HepG2 (cell line): Measurements from ENCODE around the gene COQ5. TPM values are rescaled to one million over a fixed set of nuclear protein-coding genes. Genes with fewer than 3 reads are reported as not detected.

Source experiments
- CCDC6 ChIP-seq: sonication (generic); formaldehyde crosslinking; IDR thresholded peaks from 2 replicates; pipeline ENCODE4 v1.8.1; 2022; ENCODE audit warnings: mild to moderate bottlenecking, missing genetic modification reagents, moderate library complexity
- GPN1 ChIP-seq: sonication (generic); formaldehyde crosslinking; IDR thresholded peaks from 2 replicates; pipeline ENCODE4 v1.5.1; 2020; ENCODE audit warnings: missing genetic modification reagents, borderline replicate concordance
- KDM6A ChIP-seq: IDR thresholded peaks from 2 replicates; pipeline ENCODE4 v1.6.1; 2016; ENCODE audit warnings: low read depth
- MXD4 ChIP-seq: IDR thresholded peaks from 2 replicates; pipeline ENCODE4 v1.6.1; 2016; ENCODE audit warnings: mild to moderate bottlenecking, missing biosample characterization, missing genetic modification reagents
- NCOA5 ChIP-seq: sonication (generic); formaldehyde crosslinking; IDR thresholded peaks from 2 replicates; pipeline ENCODE4 v1.4.0; 2020; ENCODE audit warnings: missing genetic modification reagents
- NR2C2 ChIP-seq: sonication (generic); formaldehyde crosslinking; IDR thresholded peaks from 2 replicates; pipeline ENCODE4 v1.4.0; 2020; ENCODE audit warnings: missing genetic modification reagents, mild to moderate bottlenecking, moderate library complexity, borderline replicate concordance
- PHB2 ChIP-seq: fragments of 450-650 bp; IDR thresholded peaks from 2 replicates; pipeline ENCODE4 v1.6.1; 2018; ENCODE audit not compliant: partially characterized antibody
- RARG ChIP-seq: sonication (generic); formaldehyde crosslinking; IDR thresholded peaks from 2 replicates; pipeline ENCODE4 v1.4.0; 2020; ENCODE audit warnings: low read depth, mild to moderate bottlenecking, missing genetic modification reagents
- RCOR2 ChIP-seq: IDR thresholded peaks from 2 replicates; pipeline ENCODE4 v1.6.1; 2016; ENCODE audit warnings: missing biosample characterization, missing genetic modification reagents
- RNF2 ChIP-seq: fragments of 450-650 bp; conservative IDR thresholded peaks from 2 replicates; pipeline ENCODE4 v1.6.1; 2016; ENCODE audit warnings: low read depth
- RXRA ChIP-seq: sonication (generic); formaldehyde crosslinking; IDR thresholded peaks from 2 replicates; pipeline ENCODE4 v1.5.1; 2020; ENCODE audit warnings: missing genetic modification reagents
- SCMH1 ChIP-seq: sonication (generic); formaldehyde crosslinking; IDR thresholded peaks from 2 replicates; pipeline ENCODE4 v1.9.0; 2021; ENCODE audit warnings: missing genetic modification reagents, mild to moderate bottlenecking, borderline replicate concordance
- SMARCC2 ChIP-seq: fragments of 450-650 bp; IDR thresholded peaks from 2 replicates; pipeline ENCODE4 v1.6.1; 2017; ENCODE audit warnings: antibody characterized with exemption, mild to moderate bottlenecking
- SRF ChIP-seq: IDR thresholded peaks from 2 replicates; pipeline ENCODE4 v1.6.1; 2011; ENCODE audit warnings: mild to moderate bottlenecking, low read depth, low read length, moderate library complexity
- THAP11 ChIP-seq: IDR thresholded peaks from 2 replicates; pipeline ENCODE4 v1.6.1; 2016; ENCODE audit warnings: missing biosample characterization, missing genetic modification reagents
- ZNF652 ChIP-seq: IDR thresholded peaks from 2 replicates; pipeline ENCODE4 v1.6.1; 2016; ENCODE audit warnings: low read depth, borderline replicate concordance
- ZNF790 ChIP-seq: sonication (generic); formaldehyde crosslinking; IDR thresholded peaks from 2 replicates; pipeline ENCODE4 v1.8.0; 2022; ENCODE audit warnings: missing genetic modification reagents, mild to moderate bottlenecking, borderline replicate concordance
- polyA plus RNA-seq, 8 experiments: library from polyadenylated mRNA; depleted of rRNA in 3 of 8; stranded (reverse) in 7 of 8; unstranded in 1 of 8; fragments of >200 nt; fragmentation: Illumina TruSeq in 4 of 8; extraction: Trizol in 4 of 8; gene quantifications; 2 replicates each; pipeline versions ENCODE4 v1.2.1 to v1.2.3, GENCODE V29; 2011 to 2016; ENCODE audit warnings: low read depth in 4 of 8, missing spikeins in 1 of 8, mixed read lengths in 1 of 8; ENCODE audit not compliant: insufficient read depth in 1 of 8
- total RNA-seq, 5 experiments: library from RNA; depleted of rRNA; stranded (reverse); fragments of >200 nt; fragmentation: Illumina TruSeq; extraction: Trizol; gene quantifications; 2 replicates each; pipeline ENCODE4 v1.2.3, GENCODE V29; 2016; ENCODE audit warnings: low read depth in 1 of 5
- TF ChIP-seq, protein P1 (sequence below): sonication (generic); formaldehyde crosslinking; IDR thresholded peaks from 2 replicates; pipeline ENCODE4 v1.5.0; 2020; ENCODE audit warnings: mild to moderate bottlenecking, missing genetic modification reagents
- TF ChIP-seq, protein P2 (sequence below): conservative IDR thresholded peaks from 2 replicates; pipeline ENCODE4 v1.6.1; 2018; ENCODE audit warnings: missing genetic modification reagents
- TF ChIP-seq, protein P3 (sequence below), 2 experiments: sonication (generic) in 1 of 2; formaldehyde crosslinking in 1 of 2; IDR thresholded peaks; 2 replicates each; pipeline versions ENCODE4 v1.4.0 to v1.6.1; 2018 to 2020; ENCODE audit warnings: missing genetic modification reagents in 2 of 2, borderline replicate concordance in 1 of 2, low read depth in 1 of 2, mild to moderate bottlenecking in 1 of 2, missing biosample characterization in 1 of 2
- TF ChIP-seq, protein P4 (sequence below): sonication (generic); formaldehyde crosslinking; IDR thresholded peaks from 2 replicates; pipeline ENCODE4 v1.4.0; 2020; ENCODE audit warnings: mild to moderate bottlenecking, missing genetic modification reagents
- TF ChIP-seq, protein P5 (sequence below): sonication (generic); formaldehyde crosslinking; conservative IDR thresholded peaks from 2 replicates; pipeline ENCODE4 v1.8.0; 2022; ENCODE audit warnings: low read depth, missing genetic modification reagents

COQ5 gene
- total and polyA plus RNA-seq, 2 of the 13 experiments (the other 11 are each of a cell fraction or from before 2014, with no cell fraction given), result 36.4 to 41.5 TPM

DNA sequence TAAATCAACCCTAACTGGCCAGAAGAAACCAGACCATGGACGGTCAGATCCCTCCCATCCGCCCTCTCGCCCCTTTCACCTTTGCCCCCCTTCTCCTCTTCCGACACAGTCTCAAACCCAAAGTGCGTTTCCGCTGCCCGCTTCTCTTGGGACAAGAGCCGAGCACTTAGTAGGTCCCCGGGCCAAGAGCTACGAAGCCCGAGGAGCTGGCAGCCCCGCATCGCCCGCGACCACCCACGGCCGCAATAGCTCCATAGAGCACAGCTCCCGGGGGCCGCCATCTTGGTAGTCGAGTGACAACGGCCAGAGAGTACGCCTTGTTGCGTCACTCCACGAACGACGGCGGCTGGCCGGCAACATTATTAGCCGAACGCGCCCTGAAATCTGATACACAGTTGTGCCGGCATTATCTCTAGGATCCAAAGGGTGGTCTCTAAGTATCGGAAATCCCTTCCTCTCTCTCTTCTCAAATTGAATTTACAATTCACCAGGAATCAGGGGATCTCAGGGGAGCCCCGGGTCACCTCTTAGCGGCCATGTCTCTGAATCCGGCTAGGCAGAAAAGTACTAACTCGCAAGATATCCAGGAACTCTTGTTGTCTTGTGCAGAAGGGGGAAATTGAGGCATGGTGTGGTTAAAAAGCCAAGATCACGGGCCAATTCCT, at the start of gene COQ5 (continued):
- TF ChIP-seq, protein P1, sequence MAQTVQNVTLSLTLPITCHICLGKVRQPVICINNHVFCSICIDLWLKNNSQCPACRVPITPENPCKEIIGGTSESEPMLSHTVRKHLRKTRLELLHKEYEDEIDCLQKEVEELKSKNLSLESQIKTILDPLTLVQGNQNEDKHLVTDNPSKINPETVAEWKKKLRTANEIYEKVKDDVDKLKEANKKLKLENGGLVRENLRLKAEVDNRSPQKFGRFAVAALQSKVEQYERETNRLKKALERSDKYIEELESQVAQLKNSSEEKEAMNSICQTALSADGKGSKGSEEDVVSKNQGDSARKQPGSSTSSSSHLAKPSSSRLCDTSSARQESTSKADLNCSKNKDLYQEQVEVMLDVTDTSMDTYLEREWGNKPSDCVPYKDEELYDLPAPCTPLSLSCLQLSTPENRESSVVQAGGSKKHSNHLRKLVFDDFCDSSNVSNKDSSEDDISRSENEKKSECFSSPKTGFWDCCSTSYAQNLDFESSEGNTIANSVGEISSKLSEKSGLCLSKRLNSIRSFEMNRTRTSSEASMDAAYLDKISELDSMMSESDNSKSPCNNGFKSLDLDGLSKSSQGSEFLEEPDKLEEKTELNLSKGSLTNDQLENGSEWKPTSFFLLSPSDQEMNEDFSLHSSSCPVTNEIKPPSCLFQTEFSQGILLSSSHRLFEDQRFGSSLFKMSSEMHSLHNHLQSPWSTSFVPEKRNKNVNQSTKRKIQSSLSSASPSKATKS (CRISPR knock-in tag), result peak; percentile 85
- TF ChIP-seq SCMH1, result no peak
- no peak; the same call in 1 of the 2 replicates for TF ChIP-seq CCDC6
- TF ChIP-seq, protein P2, sequence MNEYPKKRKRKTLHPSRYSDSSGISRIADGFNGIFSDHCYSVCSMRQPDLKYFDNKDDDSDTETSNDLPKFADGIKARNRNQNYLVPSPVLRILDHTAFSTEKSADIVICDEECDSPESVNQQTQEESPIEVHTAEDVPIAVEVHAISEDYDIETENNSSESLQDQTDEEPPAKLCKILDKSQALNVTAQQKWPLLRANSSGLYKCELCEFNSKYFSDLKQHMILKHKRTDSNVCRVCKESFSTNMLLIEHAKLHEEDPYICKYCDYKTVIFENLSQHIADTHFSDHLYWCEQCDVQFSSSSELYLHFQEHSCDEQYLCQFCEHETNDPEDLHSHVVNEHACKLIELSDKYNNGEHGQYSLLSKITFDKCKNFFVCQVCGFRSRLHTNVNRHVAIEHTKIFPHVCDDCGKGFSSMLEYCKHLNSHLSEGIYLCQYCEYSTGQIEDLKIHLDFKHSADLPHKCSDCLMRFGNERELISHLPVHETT, result 0 out of 2 replicates have a peak, but pooled peaks have one; percentile 46
- TF ChIP-seq, protein P3, sequence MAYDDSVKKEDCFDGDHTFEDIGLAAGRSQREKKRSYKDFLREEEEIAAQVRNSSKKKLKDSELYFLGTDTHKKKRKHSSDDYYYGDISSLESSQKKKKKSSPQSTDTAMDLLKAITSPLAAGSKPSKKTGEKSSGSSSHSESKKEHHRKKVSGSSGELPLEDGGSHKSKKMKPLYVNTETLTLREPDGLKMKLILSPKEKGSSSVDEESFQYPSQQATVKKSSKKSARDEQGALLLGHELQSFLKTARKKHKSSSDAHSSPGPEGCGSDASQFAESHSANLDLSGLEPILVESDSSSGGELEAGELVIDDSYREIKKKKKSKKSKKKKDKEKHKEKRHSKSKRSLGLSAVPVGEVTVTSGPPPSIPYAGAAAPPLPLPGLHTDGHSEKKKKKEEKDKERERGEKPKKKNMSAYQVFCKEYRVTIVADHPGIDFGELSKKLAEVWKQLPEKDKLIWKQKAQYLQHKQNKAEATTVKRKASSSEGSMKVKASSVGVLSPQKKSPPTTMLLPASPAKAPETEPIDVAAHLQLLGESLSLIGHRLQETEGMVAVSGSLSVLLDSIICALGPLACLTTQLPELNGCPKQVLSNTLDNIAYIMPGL (CRISPR knock-in tag; IDR thresholded peaks at IDR 0.05; ENCODE audit: borderline replicate concordance in 1 of 2, low read depth in 1 of 2), result peak; percentile 77 to 89; a peak in 3 of 4 replicates
- TF ChIP-seq ZNF790, result no peak
- peak; percentile 29; the same call in 1 of the 2 replicates for TF ChIP-seq MXD4
- TF ChIP-seq, protein P4, sequence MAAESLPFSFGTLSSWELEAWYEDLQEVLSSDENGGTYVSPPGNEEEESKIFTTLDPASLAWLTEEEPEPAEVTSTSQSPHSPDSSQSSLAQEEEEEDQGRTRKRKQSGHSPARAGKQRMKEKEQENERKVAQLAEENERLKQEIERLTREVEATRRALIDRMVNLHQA (CRISPR knock-in tag), result no peak
- peak; percentile 92 for TF ChIP-seq NR2C2 (CRISPR knock-in tag)
- TF ChIP-seq SMARCC2, result no peak
- no peak for TF ChIP-seq RCOR2 (CRISPR knock-in tag)
- peak; percentile 91 for TF ChIP-seq RXRA (CRISPR knock-in tag)
- no peak for TF ChIP-seq PHB2
- TF ChIP-seq RARG, result no peak
- TF ChIP-seq SRF, result no peak
- TF ChIP-seq THAP11 (CRISPR knock-in tag), result peak; percentile 94
- TF ChIP-seq KDM6A (CRISPR knock-in tag), result peak; percentile 39; the same call in 1 of the 2 replicates
- no peak for TF ChIP-seq NCOA5 (CRISPR knock-in tag)
- TF ChIP-seq, protein P5, sequence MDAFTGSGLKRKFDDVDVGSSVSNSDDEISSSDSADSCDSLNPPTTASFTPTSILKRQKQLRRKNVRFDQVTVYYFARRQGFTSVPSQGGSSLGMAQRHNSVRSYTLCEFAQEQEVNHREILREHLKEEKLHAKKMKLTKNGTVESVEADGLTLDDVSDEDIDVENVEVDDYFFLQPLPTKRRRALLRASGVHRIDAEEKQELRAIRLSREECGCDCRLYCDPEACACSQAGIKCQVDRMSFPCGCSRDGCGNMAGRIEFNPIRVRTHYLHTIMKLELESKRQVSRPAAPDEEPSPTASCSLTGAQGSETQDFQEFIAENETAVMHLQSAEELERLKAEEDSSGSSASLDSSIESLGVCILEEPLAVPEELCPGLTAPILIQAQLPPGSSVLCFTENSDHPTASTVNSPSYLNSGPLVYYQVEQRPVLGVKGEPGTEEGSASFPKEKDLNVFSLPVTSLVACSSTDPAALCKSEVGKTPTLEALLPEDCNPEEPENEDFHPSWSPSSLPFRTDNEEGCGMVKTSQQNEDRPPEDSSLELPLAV (CRISPR knock-in tag), result no peak
- TF ChIP-seq GPN1, result no peak
- no peak for TF ChIP-seq ZNF652 (CRISPR knock-in tag)
- TF ChIP-seq RNF2, result no peak
